ENCODE measurements around the gene ATP6V0C.

GRCh38 chr16:2497116-2497630, 16.6 kb upstream of the ATP6V0C start:
- no peak for TF ChIP-seq CTCF (conservative IDR thresholded peaks at IDR 0.05 in 1 of 2, IDR thresholded peaks at IDR 0.05 in 1 of 2; ENCODE audit: extremely low read depth in 1 of 2, insufficient read depth in 1 of 2, low read depth in 1 of 2, low read length in 2 of 2)
- no peak for TF ChIP-seq EZH2 (IDR thresholded peaks at IDR 0.05; ENCODE audit: borderline replicate concordance, low read length)
